Measurements from ENCODE around the gene LMF1.

The LMF1 gene

DNA sequence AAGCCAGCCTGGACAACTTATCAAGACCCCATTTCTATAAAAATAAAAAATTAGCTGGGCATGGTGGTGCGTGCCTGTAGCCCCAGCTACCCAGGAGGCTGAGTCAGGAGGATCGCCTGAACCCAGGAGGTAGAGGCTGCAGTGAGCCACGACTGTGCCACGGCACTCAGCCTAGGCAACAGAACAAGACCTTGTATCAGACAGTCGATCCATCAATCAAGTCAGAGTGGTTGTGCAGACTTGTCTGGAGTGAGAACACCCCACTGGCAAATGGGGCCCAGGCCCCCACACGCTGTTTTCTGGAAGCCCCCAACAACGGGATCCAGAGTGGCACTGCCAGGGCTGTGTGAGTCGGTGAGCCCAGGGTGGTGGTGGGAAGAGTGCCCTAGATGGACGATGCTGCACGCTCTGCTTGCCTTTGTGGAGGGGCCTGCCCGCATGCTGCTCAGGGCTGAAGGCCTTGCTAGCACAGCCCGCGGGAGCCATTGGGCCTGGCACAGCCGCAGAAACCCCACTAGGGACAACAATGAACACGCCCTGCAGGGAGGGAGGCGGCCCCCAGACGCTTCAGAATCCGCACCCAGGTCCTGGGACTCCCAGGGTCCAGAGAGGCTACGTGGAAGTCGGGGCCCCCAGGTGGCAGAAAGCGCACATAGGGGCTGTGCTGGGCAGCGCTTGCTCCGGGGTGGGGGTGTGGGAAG, 90.2 kb downstream of the LMF1 start:
- Histone ChIP-seq H3K27ac (ENCODE audit: low read depth in 2 of 2, low read length in 2 of 2) (no peak overlapping the region), H3K9ac (ENCODE audit: low read depth in 1 of 2, low read length in 2 of 2) (no peak overlapping the region), H3K27me3 (ENCODE audit: control insufficient read depth in 2 of 2, insufficient read depth in 2 of 2, low read length in 2 of 2) (no peaks in the 10 kb centered on the region), H3K9me3 (ENCODE audit: control insufficient read depth in 2 of 2, low read length in 2 of 2) (no peaks in the 10 kb centered on the region), H3K36me3 (ENCODE audit: control insufficient read depth in 2 of 2, insufficient read depth in 2 of 2, low read length in 2 of 2) (peaks cover 0 to 5% of the 10 kb centered on the region in 2 donors), H3K4me1 (ENCODE audit: control insufficient read depth in 2 of 2, insufficient read depth in 2 of 2, low read length in 2 of 2) (no peaks in the 10 kb centered on the region), H3K4me3 (ENCODE audit: low read length in 2 of 2) (no peak overlapping the region)

DNA sequence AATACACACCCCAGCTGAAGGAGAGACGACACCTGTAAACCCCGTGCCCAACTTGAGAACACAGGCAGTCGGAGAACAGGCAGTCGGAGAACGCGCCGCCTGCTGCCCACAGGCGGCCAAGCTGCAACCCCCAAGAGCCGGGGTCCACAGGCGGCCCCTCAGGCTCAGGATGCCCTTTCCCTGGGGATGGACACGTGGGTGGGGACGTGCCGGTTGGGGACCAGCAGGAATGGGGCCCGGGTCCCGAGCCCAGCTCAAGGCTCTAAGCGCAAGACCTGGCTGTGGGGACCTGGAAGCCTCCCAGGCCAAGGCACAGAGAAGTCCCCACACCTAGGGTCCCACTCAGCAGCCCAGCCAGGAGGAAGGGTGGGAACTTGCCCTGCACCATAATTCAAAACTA, 90.8 kb downstream of the LMF1 start:
- Histone ChIP-seq H3K9ac (ENCODE audit: low read depth in 1 of 2, low read length in 2 of 2) (no peak overlapping the region), H3K36me3 (ENCODE audit: control insufficient read depth in 2 of 2, insufficient read depth in 2 of 2, low read length in 2 of 2) (peaks cover 0 to 5% of the 10 kb centered on the region in 2 donors), H3K27ac (ENCODE audit: low read depth in 2 of 2, low read length in 2 of 2) (no peak overlapping the region), H3K9me3 (ENCODE audit: control insufficient read depth in 2 of 2, low read length in 2 of 2) (no peaks in the 10 kb centered on the region), H3K4me1 (ENCODE audit: control insufficient read depth in 2 of 2, insufficient read depth in 2 of 2, low read length in 2 of 2) (no peaks in the 10 kb centered on the region), H3K27me3 (ENCODE audit: control insufficient read depth in 2 of 2, insufficient read depth in 2 of 2, low read length in 2 of 2) (no peaks in the 10 kb centered on the region), H3K4me3 (ENCODE audit: low read length in 2 of 2) (no peak overlapping the region)

DNA sequence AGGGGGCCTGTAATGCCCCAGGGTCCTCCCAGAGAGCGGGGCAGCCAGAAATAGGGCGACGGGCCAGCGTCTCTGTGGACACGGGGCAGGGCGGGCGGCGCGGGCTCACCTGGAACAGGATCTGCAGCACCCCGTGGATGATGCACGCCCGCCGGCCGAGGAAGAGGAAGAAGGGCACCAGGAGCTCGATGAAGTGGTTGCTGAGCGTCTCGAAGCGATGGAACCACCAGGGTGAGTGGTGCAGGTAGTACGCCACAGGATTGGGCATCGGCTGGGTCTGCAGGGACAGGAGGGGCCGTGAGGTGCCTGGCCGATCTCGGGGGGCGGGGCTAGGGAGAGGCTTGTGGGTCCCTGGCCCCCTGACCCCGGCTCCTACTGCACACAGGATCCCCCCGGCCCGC, 91.3 kb downstream of the LMF1 start:
- H3K27me3 ChIP-seq (ENCODE audit: control insufficient read depth in 2 of 2, insufficient read depth in 2 of 2, low read length in 2 of 2): no peaks in the 10 kb centered on the region
- H3K4me3 ChIP-seq (ENCODE audit: low read length in 2 of 2): no peak overlapping the region
- peaks cover 0 to 2% of the 10 kb centered on the region in 2 donors for H3K36me3 ChIP-seq (ENCODE audit: control insufficient read depth in 2 of 2, insufficient read depth in 2 of 2, low read length in 2 of 2)
- no peaks in the 10 kb centered on the region for H3K4me1 ChIP-seq (ENCODE audit: control insufficient read depth in 2 of 2, insufficient read depth in 2 of 2, low read length in 2 of 2)
- no peak overlapping the region for H3K9ac ChIP-seq (ENCODE audit: low read depth in 1 of 2, low read length in 2 of 2)
- no peak overlapping the region for H3K27ac ChIP-seq (ENCODE audit: low read depth in 2 of 2, low read length in 2 of 2)
- H3K9me3 ChIP-seq (ENCODE audit: control insufficient read depth in 2 of 2, low read length in 2 of 2): no peaks in the 10 kb centered on the region

DNA sequence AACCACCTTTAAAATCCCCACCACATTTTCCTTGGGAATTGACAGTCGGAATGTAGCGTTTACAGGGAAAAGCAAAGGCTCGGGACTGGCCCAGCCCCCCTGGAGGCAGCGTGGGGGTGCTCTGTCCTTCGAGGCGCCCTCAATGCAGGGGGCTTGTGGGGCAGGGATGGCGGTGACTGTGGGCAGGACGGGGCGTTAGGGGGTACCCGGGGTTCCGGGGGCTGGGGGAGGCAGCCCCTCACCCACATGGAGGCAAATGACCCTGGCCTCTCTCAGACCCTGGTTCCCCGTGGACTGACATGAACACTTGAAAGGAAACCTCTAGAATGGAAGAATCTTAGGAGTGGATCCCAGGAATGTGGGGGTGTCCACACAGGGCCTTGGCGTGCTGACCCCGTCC, 91.9 kb downstream of the LMF1 start:
- H3K27ac ChIP-seq (ENCODE audit: low read depth in 2 of 2, low read length in 2 of 2): no peak overlapping the region
- H3K4me3 ChIP-seq (ENCODE audit: low read length in 2 of 2): no peak overlapping the region
- H3K9ac ChIP-seq (ENCODE audit: low read depth in 1 of 2, low read length in 2 of 2): no peak overlapping the region
- H3K4me1 ChIP-seq (ENCODE audit: control insufficient read depth in 2 of 2, insufficient read depth in 2 of 2, low read length in 2 of 2): no peaks in the 10 kb centered on the region
- H3K9me3 ChIP-seq (ENCODE audit: control insufficient read depth in 2 of 2, low read length in 2 of 2): no peaks in the 10 kb centered on the region
- no peaks in the 10 kb centered on the region for H3K27me3 ChIP-seq (ENCODE audit: control insufficient read depth in 2 of 2, insufficient read depth in 2 of 2, low read length in 2 of 2)
- no peaks in the 10 kb centered on the region for H3K36me3 ChIP-seq (ENCODE audit: control insufficient read depth in 2 of 2, insufficient read depth in 2 of 2, low read length in 2 of 2)

DNA sequence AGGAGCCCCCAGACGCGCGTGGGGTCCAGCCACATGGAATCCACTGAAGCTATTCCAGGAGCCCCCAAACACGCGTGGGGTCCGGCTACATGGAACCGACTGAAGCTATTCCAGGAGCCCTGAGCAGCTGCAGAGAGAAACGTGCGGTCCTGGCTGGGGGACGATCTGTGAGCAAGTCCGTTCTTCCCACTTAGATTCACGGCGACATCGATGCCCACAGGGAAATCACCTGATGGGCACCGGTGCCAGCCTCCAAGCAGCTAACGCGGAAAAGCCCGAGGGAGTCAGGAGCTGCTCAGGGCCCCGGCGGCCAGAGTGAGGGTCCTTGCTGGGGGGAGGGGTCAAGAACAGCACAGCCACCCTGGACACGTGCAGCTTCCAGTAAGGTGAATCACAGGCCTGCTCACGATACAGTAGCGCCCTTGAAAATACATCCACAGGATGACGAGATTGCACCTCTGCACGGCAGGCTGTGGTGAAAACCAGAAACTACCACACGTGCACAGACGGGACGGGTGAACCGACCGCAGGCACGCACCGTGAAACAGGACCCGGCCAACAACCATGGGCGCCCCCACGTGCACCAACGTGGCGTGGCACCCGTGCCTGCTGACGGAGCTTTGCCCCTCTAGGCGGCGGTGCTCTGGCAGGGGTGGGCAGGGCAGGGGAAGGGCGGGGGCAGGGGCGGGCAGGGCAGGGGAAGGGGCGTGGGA, 92.6 kb downstream of the LMF1 start:
- H3K9ac ChIP-seq (ENCODE audit: low read depth in 1 of 2, low read length in 2 of 2): no peak overlapping the region
- H3K27ac ChIP-seq (ENCODE audit: low read depth in 2 of 2, low read length in 2 of 2): no peak overlapping the region
- H3K36me3 ChIP-seq (ENCODE audit: control insufficient read depth in 2 of 2, insufficient read depth in 2 of 2, low read length in 2 of 2): no peaks in the 10 kb centered on the region
- H3K9me3 ChIP-seq (ENCODE audit: control insufficient read depth in 2 of 2, low read length in 2 of 2): no peaks in the 10 kb centered on the region
- no peaks in the 10 kb centered on the region for H3K4me1 ChIP-seq (ENCODE audit: control insufficient read depth in 2 of 2, insufficient read depth in 2 of 2, low read length in 2 of 2)
- no peaks in the 10 kb centered on the region for H3K27me3 ChIP-seq (ENCODE audit: control insufficient read depth in 2 of 2, insufficient read depth in 2 of 2, low read length in 2 of 2)
- H3K4me3 ChIP-seq (ENCODE audit: low read length in 2 of 2): no peak overlapping the region

DNA sequence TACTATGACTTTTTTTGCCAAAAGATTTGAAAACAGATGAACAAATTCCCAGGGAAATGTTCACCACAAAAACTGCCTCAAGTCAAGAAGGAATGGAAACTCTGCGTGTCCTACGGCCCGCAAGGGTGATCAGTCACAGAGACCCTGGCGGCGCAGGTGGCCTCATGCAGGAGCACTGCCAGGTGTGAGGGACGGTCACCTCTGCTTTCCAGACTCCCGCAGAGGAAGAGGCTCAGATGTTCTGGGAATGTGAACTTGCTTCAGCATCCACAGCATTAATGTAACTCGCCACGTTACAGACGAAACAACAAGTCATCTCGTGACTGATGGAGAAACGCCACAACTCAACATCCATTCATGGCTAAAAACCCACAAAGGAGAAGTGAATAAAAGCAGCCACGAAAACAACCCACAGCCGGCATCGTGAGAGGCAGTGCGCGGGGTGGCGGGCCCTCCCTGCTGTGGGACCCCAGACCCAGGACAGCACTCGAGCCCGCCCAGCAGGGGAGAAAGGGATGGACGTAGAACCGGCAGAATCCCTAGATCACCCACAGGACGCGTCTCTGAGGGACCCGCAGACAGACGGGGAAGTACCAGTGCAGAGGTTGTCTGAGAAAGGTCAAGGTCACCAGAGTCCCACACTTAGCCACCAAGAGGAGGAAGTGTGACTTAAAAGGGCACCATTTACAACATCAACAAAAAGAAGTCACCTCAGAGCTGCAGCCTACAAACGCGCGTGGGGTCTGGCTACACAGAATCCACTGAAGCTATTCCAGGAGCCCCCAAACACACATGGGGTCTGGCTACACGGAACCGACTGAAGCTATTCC, 93.3 kb downstream of the LMF1 start:
- H3K36me3 ChIP-seq (ENCODE audit: control insufficient read depth in 2 of 2, insufficient read depth in 2 of 2, low read length in 2 of 2): no peaks in the 10 kb centered on the region
- H3K4me1 ChIP-seq (ENCODE audit: control insufficient read depth in 2 of 2, insufficient read depth in 2 of 2, low read length in 2 of 2): no peaks in the 10 kb centered on the region
- H3K27me3 ChIP-seq (ENCODE audit: control insufficient read depth in 2 of 2, insufficient read depth in 2 of 2, low read length in 2 of 2): no peaks in the 10 kb centered on the region
- no peak overlapping the region for H3K27ac ChIP-seq (ENCODE audit: low read depth in 2 of 2, low read length in 2 of 2)
- H3K4me3 ChIP-seq (ENCODE audit: low read length in 2 of 2): no peak overlapping the region
- H3K9ac ChIP-seq (ENCODE audit: low read depth in 1 of 2, low read length in 2 of 2): no peak overlapping the region
- no peaks in the 10 kb centered on the region for H3K9me3 ChIP-seq (ENCODE audit: control insufficient read depth in 2 of 2, low read length in 2 of 2)

DNA sequence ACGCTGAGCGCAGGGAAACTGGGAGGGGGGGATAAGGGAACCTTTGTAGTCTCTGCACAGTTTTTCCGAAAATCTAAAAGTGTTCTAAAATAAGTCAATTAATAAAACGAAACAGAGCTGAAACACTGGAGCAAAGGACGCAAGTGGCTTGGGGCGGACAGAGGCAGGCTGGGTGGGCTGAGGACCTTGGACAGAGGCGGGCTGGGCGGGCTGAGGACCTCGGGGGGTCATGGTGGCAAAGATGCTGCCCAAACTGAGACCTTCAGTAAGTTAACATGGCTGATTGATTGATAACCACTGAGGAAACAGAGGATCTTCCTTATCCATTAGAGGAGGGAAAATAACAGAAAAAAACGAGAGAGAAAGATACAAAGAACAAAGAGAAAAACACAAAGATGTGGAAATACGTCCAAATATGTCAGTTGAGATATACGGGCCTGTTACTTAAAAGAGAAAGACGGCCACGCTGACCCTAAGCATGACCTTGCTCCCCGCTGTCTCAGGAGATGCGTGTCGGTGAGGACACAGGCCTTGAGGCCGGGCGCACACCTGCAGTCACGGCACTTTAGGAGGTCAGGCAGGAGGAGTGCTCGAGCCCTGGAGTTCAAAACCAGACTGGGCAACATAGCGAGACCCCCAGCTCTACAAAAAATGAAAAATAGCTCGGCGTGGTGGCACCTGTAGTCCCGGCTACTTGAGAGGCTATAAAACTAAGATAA, 94.1 kb downstream of the LMF1 start:
- Histone ChIP-seq H3K27me3 (ENCODE audit: control insufficient read depth in 2 of 2, insufficient read depth in 2 of 2, low read length in 2 of 2) (no peaks in the 10 kb centered on the region), H3K9me3 (ENCODE audit: control insufficient read depth in 2 of 2, low read length in 2 of 2) (no peaks in the 10 kb centered on the region), H3K4me3 (ENCODE audit: low read length in 2 of 2) (no peak overlapping the region), H3K36me3 (ENCODE audit: control insufficient read depth in 2 of 2, insufficient read depth in 2 of 2, low read length in 2 of 2) (peaks cover 0 to 1% of the 10 kb centered on the region in 2 donors), H3K4me1 (ENCODE audit: control insufficient read depth in 2 of 2, insufficient read depth in 2 of 2, low read length in 2 of 2) (no peaks in the 10 kb centered on the region), H3K27ac (ENCODE audit: low read depth in 2 of 2, low read length in 2 of 2) (no peak overlapping the region), H3K9ac (ENCODE audit: low read depth in 1 of 2, low read length in 2 of 2) (no peak overlapping the region)

DNA sequence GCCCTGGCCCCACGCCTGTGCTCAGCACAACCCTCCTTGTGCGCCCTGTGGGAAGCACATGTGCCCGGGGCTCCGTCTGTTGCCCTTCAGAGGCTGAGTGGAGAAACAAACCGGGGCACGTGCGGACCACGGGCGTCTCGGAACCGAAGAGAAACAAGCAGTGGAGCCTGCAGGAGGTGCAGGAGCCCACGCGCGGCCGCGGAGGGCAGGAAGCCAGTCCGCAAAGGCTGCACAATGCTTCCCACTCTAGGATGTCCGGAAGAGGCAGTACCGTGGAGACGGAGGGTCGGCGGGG, 94.8 kb downstream of the LMF1 start:
- H3K4me3 ChIP-seq (ENCODE audit: low read length in 2 of 2): no peak overlapping the region
- no peaks in the 10 kb centered on the region for H3K9me3 ChIP-seq (ENCODE audit: control insufficient read depth in 2 of 2, low read length in 2 of 2)
- no peaks in the 10 kb centered on the region for H3K4me1 ChIP-seq (ENCODE audit: control insufficient read depth in 2 of 2, insufficient read depth in 2 of 2, low read length in 2 of 2)
- no peaks in the 10 kb centered on the region for H3K27me3 ChIP-seq (ENCODE audit: control insufficient read depth in 2 of 2, insufficient read depth in 2 of 2, low read length in 2 of 2)
- H3K9ac ChIP-seq (ENCODE audit: low read depth in 1 of 2, low read length in 2 of 2): no peak overlapping the region
- peaks cover 0 to 1% of the 10 kb centered on the region in 2 donors for H3K36me3 ChIP-seq (ENCODE audit: control insufficient read depth in 2 of 2, insufficient read depth in 2 of 2, low read length in 2 of 2)
- H3K27ac ChIP-seq (ENCODE audit: low read depth in 2 of 2, low read length in 2 of 2): no peak overlapping the region

DNA sequence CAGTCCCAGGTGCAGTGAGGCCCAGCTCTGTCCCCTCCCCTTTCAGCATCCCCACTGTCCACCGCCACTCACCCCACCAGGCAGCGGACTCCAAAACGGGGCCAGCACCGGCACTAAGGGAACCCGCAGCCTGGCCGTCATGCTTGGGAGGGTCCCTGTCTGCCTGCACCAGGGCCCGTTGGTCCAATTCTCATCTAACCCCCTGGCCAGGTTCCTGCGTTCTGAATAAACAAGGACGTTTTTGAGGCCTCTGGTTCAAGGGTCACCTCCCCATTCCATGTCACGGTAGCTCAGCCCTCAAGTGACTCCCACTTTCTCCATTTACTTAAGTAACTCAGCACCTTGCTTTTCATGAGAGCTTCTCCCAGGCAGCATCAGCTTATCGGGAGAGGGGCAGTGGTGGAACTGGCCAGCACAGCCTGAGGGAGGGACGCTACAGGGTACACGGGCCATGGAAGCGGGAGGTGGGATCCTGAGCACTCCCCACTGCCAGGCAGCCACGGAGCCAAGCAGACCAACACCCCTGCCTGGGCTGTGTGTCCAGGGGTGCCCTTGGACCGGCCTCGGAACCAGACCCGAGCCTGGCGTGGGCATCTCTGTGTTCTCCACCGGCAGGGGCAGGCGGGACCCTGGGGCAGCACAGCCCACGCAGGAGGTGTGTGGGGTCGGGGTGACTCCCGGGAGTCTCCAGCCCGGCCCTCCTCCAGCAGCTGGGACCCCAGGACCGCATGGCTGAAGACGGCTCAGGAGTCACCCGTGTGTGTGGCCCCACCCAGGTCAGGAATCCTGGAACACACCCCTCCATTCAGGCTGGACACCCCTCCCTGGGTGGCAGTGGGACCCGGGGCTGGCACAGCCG, 95.4 kb downstream of the LMF1 start:
- peaks cover 0 to 1% of the 10 kb centered on the region in 2 donors for H3K36me3 ChIP-seq (ENCODE audit: control insufficient read depth in 2 of 2, insufficient read depth in 2 of 2, low read length in 2 of 2)
- H3K4me1 ChIP-seq (ENCODE audit: control insufficient read depth in 2 of 2, insufficient read depth in 2 of 2, low read length in 2 of 2): no peaks in the 10 kb centered on the region

More for the DNA sequence above, 95.4 kb downstream of the LMF1 start:
- no peak overlapping the region for H3K9ac ChIP-seq (ENCODE audit: low read depth in 1 of 2, low read length in 2 of 2)
- no peak overlapping the region for H3K27ac ChIP-seq (ENCODE audit: low read depth in 2 of 2, low read length in 2 of 2)
- no peaks in the 10 kb centered on the region for H3K9me3 ChIP-seq (ENCODE audit: control insufficient read depth in 2 of 2, low read length in 2 of 2)
- H3K27me3 ChIP-seq (ENCODE audit: control insufficient read depth in 2 of 2, insufficient read depth in 2 of 2, low read length in 2 of 2): no peaks in the 10 kb centered on the region
- no peak overlapping the region for H3K4me3 ChIP-seq (ENCODE audit: low read length in 2 of 2)
